T-helper 2 cell treated with Interferon-gamma antibody and Interleukin-4, amounts not matched to agents 5 μg/mL and 100 μg/mL, for 36 hours (primary cell): ENCODE measurements around the gene MLX.
"Not testable (repeated sequence)": the region's sequence is repeated elsewhere in the genome, so short reads cannot be mapped to it uniquely, and the experiment has no call there.

Source experiments
- DNase-seq: peaks from one replicate; pipeline ENCODE4 v3.0.0; 2021; ENCODE audit warnings: low spot score
- H3K27ac Mint-ChIP-seq: one replicate; pipeline ENCODE4 v1.8.0; 2021; ENCODE audit warnings: mild to moderate bottlenecking, mixed read lengths
- H3K27me3 Mint-ChIP-seq: one replicate; pipeline ENCODE4 v1.8.0; 2021; ENCODE audit warnings: low read depth, mixed read lengths
- H3K36me3 Mint-ChIP-seq: one replicate; pipeline ENCODE4 v1.8.0; 2021; ENCODE audit warnings: low read depth, mixed read lengths
- H3K4me1 Mint-ChIP-seq: one replicate; pipeline ENCODE4 v1.8.0; 2021; ENCODE audit warnings: low read depth, mixed read lengths
- H3K4me3 Mint-ChIP-seq: one replicate; pipeline ENCODE4 v1.8.0; 2022; ENCODE audit warnings: mild to moderate bottlenecking, moderate library complexity, mixed read lengths
- H3K9me3 Mint-ChIP-seq: one replicate; pipeline ENCODE4 v1.8.0; 2021; ENCODE audit warnings: mixed read lengths

The MLX gene

DNA sequence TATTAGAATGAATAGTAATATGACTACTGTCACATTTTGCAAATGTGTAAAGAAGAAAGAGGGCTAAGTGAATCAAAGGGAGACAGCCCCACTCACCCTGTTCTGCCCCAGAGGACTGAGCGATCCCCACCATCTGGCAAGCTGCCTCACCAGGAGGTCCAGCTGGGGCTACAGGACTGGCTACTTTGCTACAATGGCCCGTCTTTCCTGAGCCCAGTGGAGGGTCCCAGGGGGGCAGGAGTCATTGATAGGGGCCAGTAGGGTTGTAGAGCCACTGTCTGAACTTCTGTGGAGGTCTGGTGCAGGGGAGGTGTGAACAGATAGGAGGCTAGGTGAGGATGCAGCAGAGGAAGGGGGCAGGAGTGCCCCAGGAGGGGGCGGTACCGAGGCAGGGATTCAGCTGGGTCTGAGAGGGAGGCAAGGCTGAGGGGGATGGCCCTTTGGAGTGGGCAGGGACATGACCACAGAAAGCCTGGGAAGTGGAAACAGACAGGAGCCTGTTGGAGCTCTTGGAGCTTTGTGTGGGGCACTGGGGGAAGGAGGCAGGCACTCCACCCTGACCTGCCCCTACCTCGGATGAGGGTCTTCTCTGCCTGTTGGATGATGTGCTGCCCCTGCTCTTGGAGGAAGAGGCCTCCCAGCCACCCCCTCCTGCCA is 10.8 kb upstream of the MLX start:
- H3K27ac Mint-ChIP-seq, H3K27me3 Mint-ChIP-seq, H3K36me3 Mint-ChIP-seq, H3K9me3 Mint-ChIP-seq, DNase-seq: not testable (repeated sequence)
- Mint-ChIP-seq H3K4me3 (peak overlapping the region; percentile 91), H3K4me1 (peaks cover 15% of the 10 kb centered on the region)

DNA sequence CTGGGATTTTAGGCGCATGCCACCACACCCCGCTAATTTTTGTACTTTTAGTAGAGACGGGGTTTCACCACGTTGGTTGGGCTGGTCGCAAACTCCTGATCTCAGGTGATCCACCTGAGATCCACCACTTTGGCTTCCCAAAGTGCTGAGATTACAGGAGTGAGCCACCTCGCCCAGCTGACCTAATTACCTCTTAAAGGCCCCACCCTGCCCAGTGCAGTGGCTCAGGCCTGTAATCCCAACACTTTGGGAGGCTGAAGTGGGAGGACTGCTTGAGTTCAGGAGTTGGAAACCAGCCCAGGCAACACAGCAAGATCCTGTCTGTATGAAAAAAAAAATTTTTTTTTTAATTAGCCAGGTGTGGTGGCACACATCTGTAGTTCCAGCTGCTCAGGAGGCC is 7.8 kb upstream of the MLX start:
- DNase-seq: no peak
- H3K27ac Mint-ChIP-seq: no peak overlapping the region
- H3K9me3 Mint-ChIP-seq: no peaks in the 10 kb centered on the region
- peaks cover 10% of the 10 kb centered on the region for H3K36me3 Mint-ChIP-seq
- peaks cover 28% of the 10 kb centered on the region for H3K4me1 Mint-ChIP-seq
- no peaks in the 10 kb centered on the region for H3K27me3 Mint-ChIP-seq
- H3K4me3 Mint-ChIP-seq: no peak overlapping the region

DNA sequence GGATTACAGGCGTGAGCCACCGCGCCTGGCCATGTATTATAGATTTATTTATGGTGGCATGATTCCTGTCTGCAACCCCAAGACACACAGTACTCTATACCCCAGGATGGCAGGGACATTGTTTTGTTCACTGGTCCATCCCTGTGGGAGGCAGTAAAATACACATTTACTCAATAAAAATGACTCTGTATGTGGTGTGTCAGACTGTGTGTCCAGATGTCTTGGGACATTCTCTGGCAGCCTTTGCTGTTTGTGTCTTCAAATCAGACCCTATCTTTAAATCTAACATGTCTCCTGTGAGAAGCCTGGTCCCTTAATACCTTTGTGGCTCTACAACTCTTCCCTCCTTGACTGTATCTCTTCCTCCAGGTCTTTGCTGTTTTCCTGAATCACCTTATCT is 6.7 kb upstream of the MLX start:
- Mint-ChIP-seq H3K36me3 (peaks cover 13% of the 10 kb centered on the region), H3K27ac (no peak overlapping the region), H3K4me3 (peak overlapping the region; percentile 56), H3K9me3 (no peaks in the 10 kb centered on the region), H3K27me3 (no peaks in the 10 kb centered on the region), H3K4me1 (peaks cover 25% of the 10 kb centered on the region)
- no peak for DNase-seq

DNA sequence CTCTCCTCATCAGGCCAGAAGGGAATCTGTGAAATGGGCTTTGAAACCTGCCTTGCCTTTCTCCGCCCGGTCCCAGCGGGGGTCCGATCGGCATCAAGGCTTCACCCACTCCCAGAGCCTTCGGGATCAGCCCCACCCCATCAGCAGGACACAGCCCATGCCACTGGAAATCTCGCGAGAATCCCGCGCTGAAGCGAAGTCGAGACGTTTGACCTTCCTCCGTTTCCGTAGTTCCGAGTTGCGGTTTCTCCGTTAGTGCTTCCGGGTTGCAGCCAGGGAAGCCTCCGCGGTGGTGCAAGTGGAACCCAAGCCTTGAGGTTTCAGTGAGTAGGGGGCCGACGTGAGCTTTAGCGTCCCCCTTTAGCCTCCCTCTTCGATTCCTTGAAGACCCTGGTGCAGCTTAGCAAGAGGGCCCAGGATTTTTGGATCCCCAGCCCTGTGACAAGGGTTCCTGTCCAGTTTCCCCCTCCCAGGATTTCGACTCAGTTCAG is 5.0 kb upstream of the MLX start, which contains the start of gene COASY:
TSS of gene COASY (plus strand) at position 252 of the 491 bp plus-strand sequence. CDS start 475 bp downstream, outside the sequence.
- H3K36me3 Mint-ChIP-seq: peaks cover 16% of the 10 kb centered on the region
- H3K9me3 Mint-ChIP-seq: no peaks in the 10 kb centered on the region
- H3K27ac Mint-ChIP-seq: peak within 1 kb of the TSS; percentile 96
- H3K27me3 Mint-ChIP-seq: no peaks in the 10 kb centered on the region
- peak within 1 kb of the TSS; percentile 92 for H3K4me3 Mint-ChIP-seq
- peaks cover 24% of the 10 kb centered on the region for H3K4me1 Mint-ChIP-seq
- DNase-seq: peak; percentile 93

DNA sequence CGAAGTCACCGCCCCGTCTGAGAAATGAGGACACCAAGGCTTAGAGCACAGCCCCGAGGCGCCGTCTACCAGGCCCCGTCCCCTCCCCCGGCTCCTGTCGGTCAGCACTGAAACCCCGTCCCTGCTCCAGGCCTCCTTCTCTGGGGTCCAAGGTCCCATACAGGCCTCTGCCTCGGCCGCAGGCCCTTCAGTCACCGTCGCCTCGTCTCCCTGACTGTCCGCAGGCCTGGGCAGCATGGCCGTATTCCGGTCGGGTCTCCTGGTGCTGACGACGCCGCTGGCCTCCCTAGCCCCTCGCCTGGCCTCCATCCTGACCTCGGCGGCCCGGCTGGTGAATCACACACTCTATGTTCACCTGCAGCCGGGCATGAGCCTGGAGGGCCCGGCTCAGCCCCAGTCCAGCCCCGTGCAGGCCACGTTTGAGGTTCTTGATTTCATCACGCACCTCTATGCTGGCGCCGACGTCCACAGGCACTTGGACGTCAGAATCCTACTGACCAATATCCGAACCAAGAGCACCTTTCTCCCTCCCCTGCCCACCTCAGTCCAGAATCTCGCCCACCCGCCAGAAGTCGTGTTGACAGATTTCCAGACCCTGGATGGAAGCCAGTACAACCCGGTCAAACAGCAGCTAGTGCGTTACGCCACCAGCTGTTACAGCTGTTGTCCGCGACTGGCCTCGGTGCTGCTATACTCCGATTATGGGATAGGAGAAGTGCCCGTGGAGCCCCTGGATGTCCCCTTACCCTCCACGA is 4.3 kb upstream of the MLX start:
- Mint-ChIP-seq H3K27ac (peak overlapping the region; percentile 96), H3K36me3 (peaks cover 18% of the 10 kb centered on the region), H3K4me1 (peaks cover 24% of the 10 kb centered on the region), H3K27me3 (no peaks in the 10 kb centered on the region), H3K9me3 (no peaks in the 10 kb centered on the region), H3K4me3 (peak overlapping the region; percentile 92)
- no peak for DNase-seq

DNA sequence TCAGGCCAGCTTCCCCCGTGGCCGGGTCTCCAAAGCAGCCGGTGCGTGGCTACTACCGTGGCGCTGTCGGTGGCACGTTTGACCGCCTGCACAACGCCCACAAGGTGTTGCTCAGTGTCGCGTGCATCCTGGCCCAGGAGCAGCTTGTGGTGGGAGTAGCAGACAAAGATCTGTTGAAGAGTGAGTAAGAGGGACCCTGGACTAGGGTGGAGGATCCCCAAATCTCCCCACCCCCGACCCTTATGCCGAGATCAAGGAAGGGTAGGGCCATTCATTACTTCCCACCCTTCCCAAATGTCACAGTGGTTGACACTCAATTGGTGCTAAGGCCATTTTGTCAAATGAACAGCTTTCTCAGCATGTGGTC is 3.8 kb upstream of the MLX start:
- Mint-ChIP-seq H3K4me3 (peak overlapping the region; percentile 92), H3K4me1 (peaks cover 27% of the 10 kb centered on the region), H3K27ac (peak overlapping the region; percentile 96), H3K9me3 (no peaks in the 10 kb centered on the region), H3K27me3 (no peaks in the 10 kb centered on the region), H3K36me3 (peaks cover 21% of the 10 kb centered on the region)
- no peak for DNase-seq

DNA sequence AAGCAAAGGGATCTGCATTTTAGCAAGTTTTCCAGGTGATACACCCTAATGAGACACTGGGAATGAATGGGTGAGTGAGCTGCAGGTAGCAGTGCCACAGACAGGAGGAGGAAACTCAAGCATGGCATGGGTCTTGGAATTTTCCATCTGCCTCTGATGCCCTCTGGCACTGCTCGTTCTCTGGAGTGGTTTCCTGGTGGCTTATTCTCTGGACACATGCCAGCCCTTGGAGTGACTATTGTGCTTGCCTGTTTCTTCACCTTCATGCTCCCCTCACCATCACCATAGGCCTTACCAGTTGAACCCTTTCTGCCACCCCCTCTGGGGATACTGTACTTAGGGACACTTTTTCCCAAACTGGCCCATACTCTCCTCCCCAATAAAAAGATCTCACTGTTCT is 3.4 kb upstream of the MLX start:
- H3K27ac Mint-ChIP-seq: peak overlapping the region; percentile 74
- H3K36me3 Mint-ChIP-seq: peaks cover 23% of the 10 kb centered on the region
- no peaks in the 10 kb centered on the region for H3K27me3 Mint-ChIP-seq
- peaks cover 29% of the 10 kb centered on the region for H3K4me1 Mint-ChIP-seq
- H3K9me3 Mint-ChIP-seq: no peaks in the 10 kb centered on the region
- DNase-seq: no peak
- H3K4me3 Mint-ChIP-seq: peak overlapping the region; percentile 92

DNA sequence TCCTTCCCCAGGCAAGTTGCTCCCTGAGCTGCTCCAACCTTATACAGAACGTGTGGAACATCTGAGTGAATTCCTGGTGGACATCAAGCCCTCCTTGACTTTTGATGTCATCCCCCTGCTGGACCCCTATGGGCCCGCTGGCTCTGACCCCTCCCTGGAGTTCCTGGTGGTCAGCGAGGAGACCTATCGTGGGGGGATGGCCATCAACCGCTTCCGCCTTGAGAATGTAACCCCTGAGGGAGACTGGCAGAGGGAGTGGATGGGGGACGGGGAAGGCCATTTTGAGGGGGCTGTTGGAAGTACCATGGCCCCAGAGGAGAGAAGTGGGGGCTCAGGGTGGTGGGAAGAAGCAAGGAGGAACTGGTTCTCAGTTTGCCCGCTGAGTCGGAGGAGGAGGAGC is 3.0 kb upstream of the MLX start:
- H3K36me3 Mint-ChIP-seq: peaks cover 27% of the 10 kb centered on the region
- no peak for DNase-seq

DNA sequence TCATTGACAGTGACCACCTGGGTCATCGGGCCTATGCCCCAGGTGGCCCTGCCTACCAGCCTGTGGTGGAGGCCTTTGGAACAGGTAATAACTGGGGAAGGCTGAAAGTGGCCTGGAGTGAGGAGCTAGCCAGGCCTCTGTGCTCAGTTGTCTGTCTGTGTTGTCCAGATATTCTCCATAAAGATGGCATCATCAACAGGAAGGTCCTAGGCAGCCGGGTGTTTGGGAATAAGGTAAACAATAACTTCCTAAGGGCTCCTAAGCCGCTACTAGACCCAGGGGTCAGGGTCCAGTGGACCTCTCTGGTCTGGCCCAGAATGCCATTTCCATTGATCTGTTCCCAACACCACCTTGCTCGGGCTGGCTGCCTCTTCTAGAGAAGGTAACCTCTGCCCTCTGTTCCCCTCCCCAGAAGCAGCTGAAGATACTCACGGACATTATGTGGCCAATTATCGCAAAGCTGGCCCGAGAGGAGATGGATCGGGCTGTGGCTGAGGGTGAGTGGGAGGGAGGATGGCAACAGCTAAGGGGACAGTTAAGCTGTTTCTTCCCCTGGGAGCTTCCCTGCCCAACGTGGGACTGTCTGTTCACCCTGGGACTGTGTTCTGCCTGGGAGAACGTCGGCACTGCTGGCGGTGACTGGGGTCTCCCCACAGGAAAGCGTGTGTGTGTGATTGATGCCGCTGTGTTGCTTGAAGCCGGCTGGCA is 1.9 kb upstream of the MLX start:
- peaks cover 31% of the 10 kb centered on the region for H3K4me1 Mint-ChIP-seq
- H3K27ac Mint-ChIP-seq: no peak overlapping the region
- H3K27me3 Mint-ChIP-seq: no peaks in the 10 kb centered on the region
- no peak for DNase-seq
- H3K4me3 Mint-ChIP-seq: no peak overlapping the region
- H3K9me3 Mint-ChIP-seq: no peaks in the 10 kb centered on the region
- peaks cover 36% of the 10 kb centered on the region for H3K36me3 Mint-ChIP-seq

More for the DNA sequence above, 3.0 kb upstream of the MLX start:
- peak overlapping the region; percentile 92 for H3K4me3 Mint-ChIP-seq
- no peaks in the 10 kb centered on the region for H3K9me3 Mint-ChIP-seq
- peaks cover 31% of the 10 kb centered on the region for H3K4me1 Mint-ChIP-seq
- no peaks in the 10 kb centered on the region for H3K27me3 Mint-ChIP-seq
- peak overlapping the region; percentile 74 for H3K27ac Mint-ChIP-seq

DNA sequence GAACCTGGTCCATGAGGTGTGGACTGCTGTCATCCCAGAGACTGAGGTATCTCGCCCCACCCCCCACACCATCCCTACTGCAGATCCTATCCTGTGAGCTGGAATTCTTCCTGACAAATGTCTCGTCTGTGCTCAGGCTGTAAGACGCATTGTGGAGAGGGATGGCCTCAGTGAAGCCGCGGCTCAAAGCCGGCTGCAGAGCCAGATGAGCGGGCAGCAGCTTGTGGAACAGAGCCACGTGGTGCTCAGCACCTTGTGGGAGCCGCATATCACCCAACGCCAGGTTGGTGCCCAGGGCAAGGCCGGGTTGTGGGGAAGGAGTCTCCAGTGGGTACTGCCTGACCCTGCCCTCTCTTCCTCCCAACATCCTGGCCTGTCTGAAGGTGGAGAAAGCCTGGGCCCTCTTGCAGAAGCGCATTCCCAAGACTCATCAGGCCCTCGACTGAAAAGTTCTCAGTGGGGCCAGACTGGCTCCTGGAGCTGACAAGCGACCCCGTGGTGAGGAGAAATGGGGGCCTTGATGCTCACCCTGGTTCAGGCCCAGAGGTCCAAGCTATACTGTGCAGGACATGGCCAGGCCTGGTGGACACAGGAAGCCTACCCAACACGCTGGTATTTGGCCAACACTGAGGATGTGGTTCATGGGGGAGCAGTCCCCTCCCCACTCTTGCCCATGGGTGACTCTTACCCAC is 1.2 kb upstream of the MLX start:
- DNase-seq: no peak
- no peaks in the 10 kb centered on the region for H3K9me3 Mint-ChIP-seq
- H3K4me3 Mint-ChIP-seq: peak overlapping the region; percentile 89
- peaks cover 39% of the 10 kb centered on the region for H3K36me3 Mint-ChIP-seq
- peaks cover 26% of the 10 kb centered on the region for H3K4me1 Mint-ChIP-seq
- no peak overlapping the region for H3K27ac Mint-ChIP-seq
- H3K27me3 Mint-ChIP-seq: no peaks in the 10 kb centered on the region

DNA sequence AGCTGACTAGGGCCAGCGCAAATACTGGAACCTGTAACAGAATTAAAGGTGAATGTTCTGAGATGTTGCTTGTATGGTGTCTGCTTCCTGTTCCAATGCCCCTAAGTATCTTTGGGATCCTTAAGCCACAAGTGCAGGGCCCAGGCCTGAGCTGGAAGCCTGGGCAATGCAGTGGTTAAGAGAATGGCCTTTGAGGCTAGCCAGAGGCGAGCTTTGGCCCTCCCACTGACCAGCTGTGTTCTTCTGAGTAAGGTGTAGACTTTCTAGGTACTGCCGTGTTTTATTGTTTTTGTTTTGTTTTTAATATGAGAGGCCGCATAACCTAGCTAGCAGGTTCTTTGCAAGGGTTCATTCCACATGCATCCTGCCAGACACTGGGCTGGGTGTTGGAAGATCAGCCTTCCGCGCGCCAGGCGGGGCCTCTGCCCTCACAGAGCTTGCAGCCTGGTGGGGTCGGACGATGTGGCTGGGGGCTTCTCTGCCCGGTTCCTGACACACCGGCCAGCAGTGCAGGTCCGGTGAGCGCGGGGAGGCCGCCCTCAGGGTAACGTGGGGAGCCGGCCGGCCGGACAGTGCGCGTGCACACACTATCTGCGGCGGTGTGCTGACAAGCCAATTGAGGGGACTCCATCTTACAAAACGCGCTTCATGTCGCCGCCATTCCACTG is 551 bp upstream of the MLX start:
- Mint-ChIP-seq H3K27ac (peak overlapping the region; percentile 96), H3K27me3 (no peaks in the 10 kb centered on the region), H3K4me3 (peak overlapping the region; percentile 89), H3K36me3 (peaks cover 45% of the 10 kb centered on the region), H3K9me3 (no peaks in the 10 kb centered on the region), H3K4me1 (peaks cover 26% of the 10 kb centered on the region)
- no peak for DNase-seq

DNA sequence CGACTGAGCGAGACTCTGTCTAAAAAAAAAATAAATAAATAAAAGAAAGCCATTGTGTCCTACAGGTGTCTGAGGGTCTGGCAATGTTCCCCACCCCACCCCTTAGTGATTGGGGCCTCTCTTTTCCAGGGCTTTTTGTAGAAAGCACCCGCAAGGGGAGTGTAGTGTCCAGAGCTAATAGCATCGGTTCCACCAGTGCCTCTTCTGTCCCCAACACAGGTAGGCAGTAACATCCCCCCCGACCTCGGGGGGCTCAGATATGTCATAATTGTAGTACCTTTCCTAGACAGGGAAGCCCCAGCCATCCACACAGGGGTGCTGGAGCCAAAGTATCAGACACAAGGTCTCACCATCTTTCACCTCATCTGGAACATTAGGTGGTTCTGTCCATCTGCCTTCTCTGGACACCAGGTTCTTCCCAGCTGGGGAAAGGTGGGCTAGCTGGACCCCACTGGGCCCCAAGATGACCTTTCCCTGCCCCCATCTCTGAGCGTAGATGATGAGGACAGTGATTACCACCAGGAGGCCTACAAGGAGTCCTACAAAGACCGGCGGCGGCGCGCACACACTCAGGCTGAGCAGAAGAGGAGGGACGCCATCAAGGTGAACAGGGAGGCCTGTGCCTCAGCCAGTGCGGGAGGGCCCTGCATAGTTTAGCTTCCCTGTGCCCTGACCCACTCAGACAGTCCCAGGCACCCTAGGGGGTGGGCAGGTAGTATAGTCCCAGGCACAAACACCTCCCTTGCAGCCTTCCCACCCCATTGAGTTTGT is 1.6 kb downstream of the MLX start:
- Mint-ChIP-seq H3K4me1 (peaks cover 23% of the 10 kb centered on the region), H3K4me3 (peak overlapping the region; percentile 89), H3K36me3 (peaks cover 54% of the 10 kb centered on the region), H3K27ac (peak overlapping the region; percentile 47), H3K9me3 (no peaks in the 10 kb centered on the region), H3K27me3 (no peaks in the 10 kb centered on the region)
- DNase-seq: no peak
